Measurements from ENCODE around the gene ARIH2. TPM values are rescaled to one million over a fixed set of nuclear protein-coding genes. Genes with fewer than 3 reads are reported as not detected.

The ARIH2 gene
- total RNA-seq, 1 experiment from 2014 or later: 106 TPM

DNA sequence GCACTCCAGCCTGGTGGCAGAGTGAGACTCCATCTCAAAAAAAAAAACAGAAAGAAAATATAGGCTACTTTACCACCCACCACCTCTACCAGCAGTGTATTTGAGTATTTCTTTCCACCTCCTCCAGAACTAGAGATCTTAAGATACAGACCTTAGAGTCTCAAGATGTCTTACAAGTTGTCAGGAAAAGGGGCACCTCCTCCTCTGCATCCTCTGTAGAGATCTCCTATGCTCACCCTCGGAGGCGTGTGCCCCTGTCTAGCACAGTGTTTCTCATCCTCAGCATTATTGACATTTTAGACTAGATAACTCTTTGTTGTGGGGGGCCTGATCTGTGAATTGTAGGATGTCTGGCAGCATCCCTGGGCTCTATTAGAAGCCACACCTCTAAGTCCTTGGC lies 43.7 kb downstream of the ARIH2 start:
- Histone ChIP-seq H3K4me3 (ENCODE audit: low read depth, low read length) (no peak overlapping the region), H3K4me1 (no peaks in the 10 kb centered on the region), H3K27me3 (replicated peaks; ENCODE audit: control insufficient read depth, insufficient read depth, low read length) (no peaks in the 10 kb centered on the region), H3K36me3 (ENCODE audit: control insufficient read depth, insufficient read depth, low read length) (no peaks in the 10 kb centered on the region), H3K9me3 (no peaks in the 10 kb centered on the region)
- intact Hi-C loops (cut with micrococcal nuclease; ENCODE audit: unreplicated experiment): no loop called here
- no TSS peak for BruUV-seq (replicated peaks)
- Mint-ChIP-seq H3K27ac (ENCODE audit: unreplicated experiment) (no peak overlapping the region), H3K4me3 (ENCODE audit: unreplicated experiment) (no peak overlapping the region), H3K9me3 (ENCODE audit: unreplicated experiment) (no peaks in the 10 kb centered on the region), H3K36me3 (ENCODE audit: insufficient read depth, unreplicated experiment) (peaks cover 42% of the 10 kb centered on the region), H3K27me3 (ENCODE audit: insufficient read depth, unreplicated experiment) (no peaks in the 10 kb centered on the region), H3K4me1 (ENCODE audit: low read depth, unreplicated experiment) (no peaks in the 10 kb centered on the region)
- CTCF ChIA-PET: no interaction called here
- DNase-seq: no peak
- TF ChIP-seq, protein P1, sequence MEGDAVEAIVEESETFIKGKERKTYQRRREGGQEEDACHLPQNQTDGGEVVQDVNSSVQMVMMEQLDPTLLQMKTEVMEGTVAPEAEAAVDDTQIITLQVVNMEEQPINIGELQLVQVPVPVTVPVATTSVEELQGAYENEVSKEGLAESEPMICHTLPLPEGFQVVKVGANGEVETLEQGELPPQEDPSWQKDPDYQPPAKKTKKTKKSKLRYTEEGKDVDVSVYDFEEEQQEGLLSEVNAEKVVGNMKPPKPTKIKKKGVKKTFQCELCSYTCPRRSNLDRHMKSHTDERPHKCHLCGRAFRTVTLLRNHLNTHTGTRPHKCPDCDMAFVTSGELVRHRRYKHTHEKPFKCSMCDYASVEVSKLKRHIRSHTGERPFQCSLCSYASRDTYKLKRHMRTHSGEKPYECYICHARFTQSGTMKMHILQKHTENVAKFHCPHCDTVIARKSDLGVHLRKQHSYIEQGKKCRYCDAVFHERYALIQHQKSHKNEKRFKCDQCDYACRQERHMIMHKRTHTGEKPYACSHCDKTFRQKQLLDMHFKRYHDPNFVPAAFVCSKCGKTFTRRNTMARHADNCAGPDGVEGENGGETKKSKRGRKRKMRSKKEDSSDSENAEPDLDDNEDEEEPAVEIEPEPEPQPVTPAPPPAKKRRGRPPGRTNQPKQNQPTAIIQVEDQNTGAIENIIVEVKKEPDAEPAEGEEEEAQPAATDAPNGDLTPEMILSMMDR (IDR thresholded peaks at IDR 0.05; ENCODE audit: insufficient read depth in 1 of 2, low read depth in 1 of 2, low read length in 1 of 2, severe bottlenecking in 1 of 2, unreplicated experiment in 1 of 2): no peak
- POLR2A ChIA-PET: no interaction called here

DNA sequence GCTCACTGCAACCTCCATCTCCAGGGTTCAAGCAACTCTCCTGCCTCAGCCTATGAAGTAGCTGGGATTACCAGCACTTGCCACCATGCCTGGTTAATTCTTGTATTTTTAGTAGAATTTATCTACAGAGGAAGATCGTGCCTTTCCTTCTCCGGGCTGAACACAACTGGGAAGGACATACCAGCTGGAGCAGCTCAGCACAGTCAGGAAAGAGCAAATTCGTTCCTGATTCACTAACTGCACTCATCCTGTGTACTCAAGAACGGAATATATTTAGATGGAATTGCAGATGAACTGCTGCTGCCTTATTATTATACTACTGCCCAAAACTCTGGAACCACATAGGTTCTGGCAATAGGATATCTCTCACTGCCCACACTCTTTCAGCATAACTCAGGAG lies 44.3 kb downstream of the ARIH2 start:
- Mint-ChIP-seq H3K27ac (ENCODE audit: unreplicated experiment) (no peak overlapping the region), H3K9me3 (ENCODE audit: unreplicated experiment) (no peaks in the 10 kb centered on the region), H3K4me3 (ENCODE audit: unreplicated experiment) (no peak overlapping the region), H3K27me3 (ENCODE audit: insufficient read depth, unreplicated experiment) (no peaks in the 10 kb centered on the region), H3K36me3 (ENCODE audit: insufficient read depth, unreplicated experiment) (peaks cover 42% of the 10 kb centered on the region), H3K4me1 (ENCODE audit: low read depth, unreplicated experiment) (no peaks in the 10 kb centered on the region)
- ChIA-PET CTCF (no interaction called here), POLR2A (no interaction called here)
- DNase-seq: no peak
- intact Hi-C loops (cut with micrococcal nuclease; ENCODE audit: unreplicated experiment): no loop called here
- TF ChIP-seq, protein P1 (IDR thresholded peaks at IDR 0.05; ENCODE audit: insufficient read depth in 1 of 2, low read depth in 1 of 2, low read length in 1 of 2, severe bottlenecking in 1 of 2, unreplicated experiment in 1 of 2): no peak
- no peaks in the 10 kb centered on the region for H3K27me3 ChIP-seq (replicated peaks; ENCODE audit: control insufficient read depth, insufficient read depth, low read length)
- no TSS peak for BruUV-seq (replicated peaks)
- H3K36me3 ChIP-seq (ENCODE audit: control insufficient read depth, insufficient read depth, low read length): no peaks in the 10 kb centered on the region
- H3K4me3 ChIP-seq (ENCODE audit: low read depth, low read length): no peak overlapping the region
- no peaks in the 10 kb centered on the region for H3K4me1 ChIP-seq
- no peaks in the 10 kb centered on the region for H3K9me3 ChIP-seq

DNA sequence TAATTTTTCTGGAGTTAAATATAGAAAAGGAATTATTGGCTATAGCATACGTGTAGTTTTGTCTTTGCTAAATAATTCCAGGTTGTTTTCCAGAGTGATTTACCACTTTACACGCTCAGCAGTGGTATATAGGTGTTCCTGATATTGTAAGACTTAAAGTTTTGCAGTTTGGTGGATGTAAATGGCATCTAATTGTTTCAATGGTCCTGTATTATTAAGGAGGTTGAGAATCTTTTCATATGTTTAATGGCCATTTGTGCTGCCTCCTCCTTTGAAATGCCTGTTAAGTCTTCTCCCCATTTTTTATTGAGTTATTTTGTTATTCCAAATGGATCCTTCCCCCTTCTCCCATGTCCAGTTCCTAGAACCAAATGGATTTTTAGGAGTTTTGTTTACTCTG lies 44.9 kb downstream of the ARIH2 start:
- no peak for DNase-seq
- intact Hi-C loops (cut with micrococcal nuclease; ENCODE audit: unreplicated experiment): no loop called here
- peaks cover 48% of the 10 kb centered on the region for H3K36me3 Mint-ChIP-seq (ENCODE audit: insufficient read depth, unreplicated experiment)
- Histone ChIP-seq H3K36me3 (ENCODE audit: control insufficient read depth, insufficient read depth, low read length) (no peaks in the 10 kb centered on the region), H3K4me3 (ENCODE audit: low read depth, low read length) (no peak overlapping the region), H3K9me3 (no peaks in the 10 kb centered on the region), H3K27me3 (replicated peaks; ENCODE audit: control insufficient read depth, insufficient read depth, low read length) (no peaks in the 10 kb centered on the region), H3K4me1 (no peaks in the 10 kb centered on the region)
- H3K9me3 Mint-ChIP-seq (ENCODE audit: unreplicated experiment): no peaks in the 10 kb centered on the region
- BruUV-seq (replicated peaks): no TSS peak
- TF ChIP-seq, protein P1 (IDR thresholded peaks at IDR 0.05; ENCODE audit: insufficient read depth in 1 of 2, low read depth in 1 of 2, low read length in 1 of 2, severe bottlenecking in 1 of 2, unreplicated experiment in 1 of 2): no peak
- POLR2A ChIA-PET: no interaction called here
- no peaks in the 10 kb centered on the region for H3K27me3 Mint-ChIP-seq (ENCODE audit: insufficient read depth, unreplicated experiment)
- H3K27ac Mint-ChIP-seq (ENCODE audit: unreplicated experiment): no peak overlapping the region
- no peak overlapping the region for H3K4me3 Mint-ChIP-seq (ENCODE audit: unreplicated experiment)
- CTCF ChIA-PET: no interaction called here
- H3K4me1 Mint-ChIP-seq (ENCODE audit: low read depth, unreplicated experiment): no peaks in the 10 kb centered on the region

All from Caco-2 (cell line).